PC-3 (cell line): Measurements from ENCODE around the gene CACNA1C.

Experiments
- CTCF ChIP-seq: fragments of 300-600 bp; sonication (generic); conservative IDR thresholded peaks from 2 replicates; pipeline ENCODE4 v1.5.1; 2017; ENCODE audit warnings: antibody characterized with exemption, low read depth, mild to moderate bottlenecking, low read length
- EZH2 ChIP-seq: fragments of 300-600 bp; sonication (generic); IDR thresholded peaks from one replicate; pipeline ENCODE4 v1.6.1; 2017; ENCODE audit warnings: antibody characterized with exemption, mild to moderate bottlenecking, low read length; ENCODE audit not compliant: unreplicated experiment

DNA sequence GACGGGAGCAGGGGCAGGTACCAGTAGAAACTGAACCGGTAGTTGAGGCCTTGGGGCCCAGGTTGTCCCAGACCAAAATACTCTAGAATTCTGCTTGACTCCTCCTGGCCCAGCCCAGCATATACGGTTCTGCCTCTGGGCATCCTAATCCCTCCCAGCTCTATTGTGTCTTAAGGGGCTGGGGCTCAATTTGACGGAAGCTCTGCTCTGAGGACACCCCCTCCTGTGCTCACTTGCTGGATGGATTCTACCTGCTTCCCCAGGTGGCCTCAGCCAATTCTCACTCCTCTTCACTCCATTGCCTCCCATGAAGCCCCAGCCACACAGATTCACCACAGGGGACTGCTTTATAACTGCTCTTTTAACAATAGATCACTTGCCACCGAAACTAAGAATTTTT is 522.5 kb downstream of the CACNA1C start:
- TF ChIP-seq CTCF (no peak), EZH2 (no peak)
